Stimulated activated CD8-positive, alpha-beta memory T cell treated with anti-CD3 and anti-CD28 coated beads, Interleukin-15, amount 100 ng/mL, for 1 hour (primary cell): ENCODE measurements around the gene ABCB9.
"Not testable (repeated sequence)": the region's sequence is repeated elsewhere in the genome, so short reads cannot be mapped to it uniquely, and the experiment has no call there.

ENCODE experiments used
- DNase-seq: peaks from one replicate; pipeline ENCODE4 v3.0.0-alpha.2; 2020; ENCODE audit warnings: low read depth

The ABCB9 gene

GRCh38 chr12:122965851-122966742, at the start of gene ABCB9:
TSS of gene ABCB9 (minus strand) at chr12:122966463. CDS start at chr12:122960235, 6,228 bp downstream.
- peak; percentile 91 for DNase-seq

- DNase-seq = not testable (repeated sequence)
Measured at GRCh38 chr12:123014473-123014872, 48.2 kb upstream of the ABCB9 start.

- DNase-seq = no peak
Measured at GRCh38 chr12:123013185-123014095, 47.2 kb upstream of the ABCB9 start.

GRCh38 chr12:123011701-123012100, 45.4 kb upstream of the ABCB9 start:
- DNase-seq = no peak

GRCh38 chr12:123010681-123011080, 44.4 kb upstream of the ABCB9 start:
- DNase-seq = no peak

- no peak for DNase-seq
Measured at GRCh38 chr12:123010110-123010509, 43.8 kb upstream of the ABCB9 start.

- no peak for DNase-seq
Measured at GRCh38 chr12:123006977-123007376, 40.7 kb upstream of the ABCB9 start.

- no peak for DNase-seq
Measured at GRCh38 chr12:123005081-123005626, 38.9 kb upstream of the ABCB9 start.

- DNase-seq = no peak
Measured at GRCh38 chr12:123004287-123004686, 38.0 kb upstream of the ABCB9 start.

GRCh38 chr12:123003257-123003656, 37.0 kb upstream of the ABCB9 start:
- DNase-seq = no peak

- DNase-seq = no peak
Measured at GRCh38 chr12:123001464-123001863, 35.2 kb upstream of the ABCB9 start.

- no peak for DNase-seq
Measured at GRCh38 chr12:123000578-123000977, 34.3 kb upstream of the ABCB9 start.

GRCh38 chr12:122999986-123000420, 33.7 kb upstream of the ABCB9 start:
- no peak for DNase-seq

GRCh38 chr12:122999196-122999946, 33.1 kb upstream of the ABCB9 start:
- no peak for DNase-seq

GRCh38 chr12:122998316-122998715, 32.1 kb upstream of the ABCB9 start:
- no peak for DNase-seq

- DNase-seq = no peak
Measured at GRCh38 chr12:122997343-122998250, 31.3 kb upstream of the ABCB9 start.

- no peak for DNase-seq
Measured at GRCh38 chr12:122996621-122997342, 30.5 kb upstream of the ABCB9 start.

GRCh38 chr12:122996188-122996601, 29.9 kb upstream of the ABCB9 start:
- no peak for DNase-seq

GRCh38 chr12:122995503-122996187, 29.4 kb upstream of the ABCB9 start:
- DNase-seq = no peak
